T-cell (primary cell): ENCODE measurements around the gene EXOC6B. TPM values are rescaled to one million over a fixed set of nuclear protein-coding genes. Genes with fewer than 3 reads are reported as not detected.

Experiments
- ATAC-seq, 4 experiments: fragments of 200-7000 bp in 3 of 4; fragments of 150-1000 bp in 1 of 4; cut with Tn5 transposase; replicated peaks in 1 of 4; 1 replicate in 3 of 4; 2 replicates in 1 of 4; pipeline ENCODE4 v1.10.0; 2021; ENCODE audit warnings: moderate library complexity in 3 of 4, mild to moderate bottlenecking in 2 of 4, moderate number of reproducible peaks in 1 of 4
- CTCF ChIA-PET, 2 donors: fragments of 300-600 bp; sonication (Branson Sonifier 250); formaldehyde crosslinking; loops; one replicate each; lab custom pipeline; 2022; ENCODE audit warnings: antibody characterized with exemption in 2 of 2; lab: Charles Lee
- POLR2A ChIA-PET, 2 donors: fragments of 300-600 bp; sonication (Branson Sonifier 250); formaldehyde crosslinking; loops; one replicate each; lab custom pipeline; 2022; ENCODE audit warnings: antibody characterized with exemption in 2 of 2; lab: Charles Lee
- DNase-seq, 35 experiments: peaks; one replicate each; pipeline versions ENCODE4 v3.0.0 to v3.0.0-alpha.2; 2013 to 2023
- H3K27ac ChIP-seq: one replicate; pipeline ENCODE4 v1.5.1; 2013; ENCODE audit warnings: low read length
- H3K27me3 ChIP-seq, 2 experiments: replicated peaks in 1 of 2; 1 replicate in 1 of 2; 2 replicates in 1 of 2; pipeline versions ENCODE4 v1.6.1 to v1.7.0; 2013; ENCODE audit warnings: low read length in 1 of 2, mixed read lengths in 1 of 2; ENCODE audit not compliant: control insufficient read depth in 2 of 2, insufficient read depth in 2 of 2; ENCODE audit errors: extremely low read depth in 1 of 2
- H3K36me3 ChIP-seq, 2 donors: 1 replicate in 1 of 2; 2 replicates in 1 of 2; pipeline versions ENCODE4 v1.6.1 to v1.7.0; 2013; ENCODE audit warnings: low read length in 1 of 2; ENCODE audit not compliant: control insufficient read depth in 2 of 2, insufficient read depth in 1 of 2; ENCODE audit errors: extremely low read depth in 1 of 2
- H3K4me1 ChIP-seq, 2 experiments: 1 replicate in 1 of 2; 2 replicates in 1 of 2; pipeline versions ENCODE4 v1.6.1 to v1.7.0; 2013; ENCODE audit warnings: low read length in 2 of 2, mixed read lengths in 1 of 2; ENCODE audit not compliant: insufficient read depth in 2 of 2, control insufficient read depth in 1 of 2; ENCODE audit errors: extremely low read depth in 1 of 2
- H3K4me3 ChIP-seq, 2 donors: 1 replicate in 1 of 2; 2 replicates in 1 of 2; pipeline versions ENCODE4 v1.5.1 to v1.7.0; 2013; ENCODE audit warnings: mild to moderate bottlenecking in 2 of 2, low read length in 1 of 2, moderate library complexity in 1 of 2; ENCODE audit not compliant: control insufficient read depth in 1 of 2; ENCODE audit errors: extremely low read depth in 1 of 2
- H3K9me3 ChIP-seq: 2 replicates; pipeline ENCODE4 v1.7.0; 2013
- H3K27ac Mint-ChIP-seq, 2 donors: one replicate each; pipeline ENCODE4 v1.8.0; 2020 to 2021; ENCODE audit warnings: mild to moderate bottlenecking in 2 of 2, mixed read lengths in 2 of 2
- H3K27me3 Mint-ChIP-seq, 2 donors: one replicate each; pipeline ENCODE4 v1.8.0; 2021 to 2022; ENCODE audit warnings: mixed read lengths in 2 of 2
- H3K36me3 Mint-ChIP-seq: one replicate; pipeline ENCODE4 v1.8.0; 2021; ENCODE audit warnings: mixed read lengths
- H3K4me1 Mint-ChIP-seq, 3 donors: one replicate each; pipeline ENCODE4 v1.8.0; 2020 to 2022; ENCODE audit warnings: mixed read lengths in 3 of 3, mild to moderate bottlenecking in 1 of 3
- H3K4me3 Mint-ChIP-seq, 3 donors: one replicate each; pipeline ENCODE4 v1.8.0; 2020 to 2022; ENCODE audit warnings: mild to moderate bottlenecking in 3 of 3, mixed read lengths in 3 of 3, moderate library complexity in 3 of 3
- H3K9me3 Mint-ChIP-seq, 3 donors: one replicate each; pipeline ENCODE4 v1.8.0; 2020 to 2022; ENCODE audit warnings: mixed read lengths in 3 of 3
- WGBS: methylation state at CpG from one replicate; pipeline ENCODE4 v1.1.5; 2013; ENCODE audit warnings: missing lambda C conversion rate; ENCODE audit not compliant: insufficient coverage; 5-methylcytosine and 5-hydroxymethylcytosine counted together
- total RNA-seq, 35 experiments: library from RNA in 6 of 35; stranded (reverse) in 6 of 35; fragments of 120-200 nt in 1 of 35; gene quantifications; one replicate each; pipeline versions ENCODE4 v1.2.1 to v1.2.4 and lab custom pipeline; 2013 to 2026

The EXOC6B gene
- total RNA-seq, 5 donors from 2014 or later (not counting 1 experiment from before 2014, with no cell fraction given), result 13.3 to 18.9 (median 16.6) TPM

DNA sequence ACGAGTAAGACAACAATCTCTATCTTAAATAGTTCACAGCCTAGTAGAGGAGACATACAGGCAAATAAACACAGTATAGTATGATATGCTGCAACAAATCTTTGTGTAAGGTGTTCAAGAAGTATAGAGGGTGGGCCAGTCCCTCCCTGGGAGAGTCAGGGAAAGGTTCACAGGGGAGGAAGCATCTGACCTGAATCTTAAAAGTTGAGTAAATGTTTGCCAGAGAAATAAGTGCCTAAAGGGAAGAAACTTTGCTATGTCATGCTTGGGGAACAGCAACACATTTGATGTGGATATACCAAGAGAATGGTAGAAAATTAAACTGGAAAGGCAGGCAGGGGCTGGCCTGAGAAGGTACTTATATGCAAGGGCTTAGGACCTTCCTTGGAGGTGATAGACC is 552.4 kb downstream of the EXOC6B start:
- Histone ChIP-seq H3K36me3 (no peaks in the 10 kb centered on the region), H3K4me3 (no peak overlapping the region), H3K4me1 (no peaks in the 10 kb centered on the region), H3K9me3 (no peaks in the 10 kb centered on the region), H3K27ac (no peak overlapping the region), H3K27me3 (no peaks in the 10 kb centered on the region)
- CTCF ChIA-PET, result no interaction called here
- ATAC-seq (no peak), DNase-seq (no peak)
- no peak overlapping the region for H3K4me3 Mint-ChIP-seq
- no peaks in the 10 kb centered on the region for H3K9me3 Mint-ChIP-seq
- no peaks in the 10 kb centered on the region for H3K4me1 Mint-ChIP-seq
- no peak overlapping the region for H3K27ac Mint-ChIP-seq
- POLR2A ChIA-PET, result no interaction called here
- H3K36me3 Mint-ChIP-seq, result peaks cover 5% of the 10 kb centered on the region
- H3K27me3 Mint-ChIP-seq, result no peaks in the 10 kb centered on the region
- WGBS, result no CpG with 5 or more reads among the region's 1 CpG

DNA sequence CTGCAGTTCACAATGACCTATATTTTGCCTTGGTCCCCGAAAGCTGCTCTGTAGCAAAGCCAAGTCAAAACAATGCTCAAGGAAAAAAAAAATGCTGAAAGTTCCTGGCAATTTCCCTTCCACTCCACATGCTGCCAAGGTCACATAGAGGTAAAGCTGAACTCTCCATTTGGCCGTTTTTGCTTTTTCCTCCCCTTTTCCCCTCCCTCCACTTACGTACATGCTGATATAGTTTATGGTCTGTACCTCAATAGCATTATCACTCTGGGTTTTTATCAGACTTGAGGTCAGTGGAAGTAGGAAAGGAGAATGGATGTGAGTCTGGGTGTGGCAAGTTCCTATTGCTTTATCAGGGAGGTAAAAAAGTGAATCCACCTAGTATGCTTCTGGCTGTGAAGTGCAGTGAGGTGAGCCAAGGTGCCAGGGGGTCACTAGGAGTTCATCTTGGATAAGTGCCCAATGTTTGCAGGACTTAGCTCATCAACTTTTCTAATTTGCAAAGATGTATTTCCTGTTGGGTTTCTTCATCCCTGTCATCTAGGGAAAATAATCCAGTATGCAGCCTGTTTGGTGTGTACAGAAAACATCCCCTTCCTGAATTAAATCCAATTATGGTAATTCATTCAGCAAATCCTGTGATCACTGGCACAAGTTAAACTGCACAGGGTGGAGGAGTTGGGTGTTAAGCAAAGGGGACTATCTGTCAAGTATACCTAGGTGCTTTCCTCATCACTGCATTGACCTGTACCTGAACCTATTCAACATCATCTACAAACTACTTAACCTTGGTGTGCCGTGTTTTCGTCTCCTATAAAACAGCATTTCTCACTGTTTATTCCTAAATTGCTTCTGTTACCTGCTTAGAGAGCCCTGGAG is 553.8 kb downstream of the EXOC6B start:
- no peak overlapping the region for H3K27ac ChIP-seq
- H3K4me1 ChIP-seq, result no peaks in the 10 kb centered on the region
- DNase-seq, result no peak
- Mint-ChIP-seq H3K36me3 (peaks cover 2% of the 10 kb centered on the region), H3K27ac (no peak overlapping the region), H3K4me3 (no peak overlapping the region), H3K9me3 (peaks cover 0 to 3% (median 0%) of the 10 kb centered on the region in 3 donors), H3K4me1 (no peaks in the 10 kb centered on the region), H3K27me3 (no peaks in the 10 kb centered on the region)
- ChIA-PET CTCF (no interaction called here), POLR2A (no interaction called here)
- H3K36me3 ChIP-seq, result no peaks in the 10 kb centered on the region
- H3K27me3 ChIP-seq, result no peaks in the 10 kb centered on the region
- ATAC-seq, result no peak
- H3K4me3 ChIP-seq, result no peak overlapping the region
- no peaks in the 10 kb centered on the region for H3K9me3 ChIP-seq
- WGBS, result no CpG with 5 or more reads among the region's 5 CpGs

DNA sequence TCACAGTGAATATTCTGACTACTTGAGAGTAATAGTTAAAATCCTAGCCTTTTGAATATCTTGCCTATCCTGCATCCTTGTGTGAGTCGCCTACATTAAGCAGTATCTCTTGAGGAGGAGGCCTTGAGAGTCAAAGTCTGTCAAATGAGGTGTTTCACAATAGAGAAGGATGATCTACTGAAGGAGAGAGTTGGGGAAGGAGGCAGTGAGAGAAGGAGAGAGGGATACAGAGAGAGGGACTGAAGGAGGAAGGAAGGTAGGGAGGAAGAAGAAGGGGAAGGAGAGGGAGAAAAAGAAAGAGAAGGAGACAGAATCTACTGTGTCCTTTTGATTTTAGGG is 554.6 kb downstream of the EXOC6B start:
- Histone ChIP-seq H3K36me3 (no peaks in the 10 kb centered on the region), H3K9me3 (no peaks in the 10 kb centered on the region), H3K27ac (no peak overlapping the region), H3K27me3 (no peaks in the 10 kb centered on the region), H3K4me3 (no peak overlapping the region), H3K4me1 (no peaks in the 10 kb centered on the region)
- WGBS, result no CpG with 5 or more reads among the region's 1 CpG
- ChIA-PET CTCF (no interaction called here), POLR2A (no interaction called here)
- Mint-ChIP-seq H3K9me3 (peaks cover 0 to 3% (median 0%) of the 10 kb centered on the region in 3 donors), H3K27ac (no peak overlapping the region), H3K4me3 (no peak overlapping the region), H3K36me3 (peaks cover 2% of the 10 kb centered on the region), H3K27me3 (no peaks in the 10 kb centered on the region), H3K4me1 (no peaks in the 10 kb centered on the region)
- DNase-seq, result no peak
- ATAC-seq, result no peak

DNA sequence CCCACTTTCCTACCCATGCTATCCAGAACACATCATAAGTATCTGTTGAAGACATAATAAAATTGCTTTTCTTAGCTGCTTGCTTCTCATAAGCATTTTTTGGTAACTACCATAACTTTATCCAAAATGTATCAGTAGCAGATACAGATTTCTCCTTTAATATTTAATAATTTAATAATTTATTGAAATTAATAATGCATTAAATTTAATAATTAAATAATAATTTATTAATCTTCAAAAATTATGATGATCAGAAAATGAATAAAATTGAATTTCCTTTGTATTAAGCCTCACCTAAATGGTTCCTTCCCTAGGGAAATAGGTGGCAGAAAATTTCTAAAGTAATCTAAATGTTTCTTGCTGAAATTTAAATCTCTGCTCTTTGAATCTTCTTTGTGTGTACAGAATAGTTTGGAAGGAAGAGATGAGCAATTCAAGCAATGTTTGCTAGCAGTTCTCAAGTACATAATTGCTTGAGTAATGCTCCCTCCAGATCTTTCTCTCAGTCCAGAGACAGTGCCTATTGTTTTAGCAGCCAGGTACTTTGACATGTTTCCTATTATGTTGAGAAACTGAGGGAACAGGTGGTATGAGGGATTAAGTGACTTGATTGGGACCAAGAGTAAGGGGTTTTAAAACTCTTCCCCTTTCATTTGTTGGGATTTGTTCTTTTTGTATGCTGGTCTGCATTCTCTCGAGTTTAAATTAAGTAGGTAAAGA is 555.1 kb downstream of the EXOC6B start:
- Histone ChIP-seq H3K9me3 (no peaks in the 10 kb centered on the region), H3K36me3 (no peaks in the 10 kb centered on the region), H3K27me3 (no peaks in the 10 kb centered on the region), H3K4me1 (no peaks in the 10 kb centered on the region), H3K4me3 (no peak overlapping the region), H3K27ac (no peak overlapping the region)
- Mint-ChIP-seq H3K9me3 (peaks cover 0 to 3% (median 0%) of the 10 kb centered on the region in 3 donors), H3K27me3 (no peaks in the 10 kb centered on the region), H3K36me3 (peaks cover 2% of the 10 kb centered on the region), H3K4me1 (no peaks in the 10 kb centered on the region), H3K4me3 (no peak overlapping the region), H3K27ac (no peak overlapping the region)
- DNase-seq (no peak), ATAC-seq (no peak)
- ChIA-PET POLR2A (no interaction called here), CTCF (no interaction called here)
- no CpG with 5 or more reads among the region's 1 CpG for WGBS

DNA sequence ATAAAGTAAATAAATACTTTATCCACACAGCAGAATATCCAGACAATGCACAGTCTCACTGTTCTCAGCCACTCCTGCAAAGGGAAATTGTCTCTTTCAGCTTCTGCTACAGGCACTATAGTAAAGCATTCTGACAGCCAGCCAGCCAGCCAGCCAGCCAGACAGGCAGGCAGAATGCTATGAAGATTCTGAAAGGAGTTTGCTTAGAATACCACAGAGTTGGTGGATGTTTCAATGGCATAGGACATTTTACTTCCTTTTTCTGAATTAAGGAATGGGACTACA is 562.1 kb downstream of the EXOC6B start:
- Histone ChIP-seq H3K27me3 (no peaks in the 10 kb centered on the region), H3K27ac (no peak overlapping the region), H3K9me3 (no peaks in the 10 kb centered on the region), H3K4me1 (no peaks in the 10 kb centered on the region), H3K36me3 (no peaks in the 10 kb centered on the region), H3K4me3 (no peak overlapping the region)
- DNase-seq, result no peak
- no peak for ATAC-seq
- no peaks in the 10 kb centered on the region for H3K27me3 Mint-ChIP-seq
- ChIA-PET CTCF (no interaction called here), POLR2A (no interaction called here)
- peaks cover 0 to 4% (median 3%) of the 10 kb centered on the region in 3 donors for H3K9me3 Mint-ChIP-seq
- H3K4me3 Mint-ChIP-seq, result no peak overlapping the region
- H3K36me3 Mint-ChIP-seq, result no peaks in the 10 kb centered on the region
- H3K4me1 Mint-ChIP-seq, result no peaks in the 10 kb centered on the region
- H3K27ac Mint-ChIP-seq, result no peak overlapping the region

DNA sequence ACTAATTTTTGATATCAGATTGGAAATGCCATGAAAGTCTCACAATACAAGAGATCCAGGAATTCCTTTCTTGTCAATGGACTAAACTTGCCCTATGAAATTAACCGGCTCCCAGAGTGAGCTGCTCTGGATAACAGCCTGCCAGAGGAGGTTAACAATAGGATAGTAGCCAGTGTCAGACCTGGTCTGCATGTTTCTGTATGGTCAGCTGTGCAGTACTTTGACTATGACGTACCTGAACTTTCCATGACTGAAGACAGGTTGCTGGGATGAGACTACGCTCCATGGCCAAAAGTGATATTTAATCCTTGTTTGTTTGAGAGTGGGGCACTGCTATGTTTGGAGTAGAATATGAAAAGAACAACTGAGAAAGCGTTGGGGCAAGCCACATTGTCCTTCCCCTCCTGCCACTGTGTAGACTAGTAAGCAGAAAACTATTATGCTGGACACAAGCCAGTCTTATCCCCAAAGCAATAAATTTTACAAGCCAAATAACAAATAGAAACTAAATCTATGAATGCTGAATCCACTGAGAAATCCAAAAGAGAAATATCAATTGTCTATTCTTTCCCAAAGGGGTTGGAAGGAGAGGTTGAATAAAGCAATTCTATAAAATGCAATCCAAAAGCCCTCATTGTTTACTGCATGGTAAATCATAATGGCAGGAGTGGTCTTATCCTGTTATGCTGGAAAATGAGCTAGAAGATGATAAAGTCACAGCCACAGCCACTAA is 562.6 kb downstream of the EXOC6B start:
- no peaks in the 10 kb centered on the region for H3K36me3 ChIP-seq
- WGBS, result 100% methylated on average over 1 of the region's 4 CpGs
- no peaks in the 10 kb centered on the region for H3K36me3 Mint-ChIP-seq
- no peak overlapping the region for H3K4me3 Mint-ChIP-seq
- ChIA-PET CTCF (no interaction called here), POLR2A (no interaction called here)
- H3K27ac Mint-ChIP-seq, result no peak overlapping the region
- no peaks in the 10 kb centered on the region for H3K4me1 Mint-ChIP-seq
- H3K9me3 ChIP-seq, result no peaks in the 10 kb centered on the region
- no peak for ATAC-seq
- no peak overlapping the region for H3K4me3 ChIP-seq
- H3K9me3 Mint-ChIP-seq, result peaks cover 0 to 4% (median 3%) of the 10 kb centered on the region in 3 donors
- DNase-seq, result no peak
- no peaks in the 10 kb centered on the region for H3K27me3 Mint-ChIP-seq
- no peaks in the 10 kb centered on the region for H3K4me1 ChIP-seq
- H3K27ac ChIP-seq, result no peak overlapping the region
- H3K27me3 ChIP-seq, result no peaks in the 10 kb centered on the region
